Adrenal gland (tissue), 12 donors: ENCODE data around the gene CDC20B. TPM values are rescaled to one million over a fixed set of nuclear protein-coding genes. Genes with fewer than 3 reads are reported as not detected.

Source experiments
- DNase-seq, 7 donors: peaks; one replicate each; pipeline ENCODE4 v3.0.0-alpha.2; 2019 to 2020
- H3K27ac ChIP-seq, 5 donors: fragments of 200-600 bp; sonication (generic) in 4 of 5; 1 replicate in 3 of 5; 2 replicates in 2 of 5; pipeline versions ENCODE4 v1.5.1 to v1.8.0; 2016 to 2020; ENCODE audit warnings: mild to moderate bottlenecking in 1 of 5
- H3K27me3 ChIP-seq: fragments of 200-600 bp; 2 replicates; pipeline ENCODE4 v1.8.0; 2021
- H3K36me3 ChIP-seq, 2 donors: fragments of 200-600 bp; replicated peaks in 1 of 2; 1 replicate in 1 of 2; 2 replicates in 1 of 2; pipeline versions ENCODE4 v1.5.1 to v1.8.0; 2018 to 2022
- H3K4me1 ChIP-seq, 2 donors: fragments of 200-600 bp; replicated peaks in 1 of 2; 1 replicate in 1 of 2; 2 replicates in 1 of 2; pipeline versions ENCODE4 v1.5.1 to v1.8.0; 2018 to 2021
- H3K4me3 ChIP-seq, 4 donors: fragments of 200-600 bp; sonication (generic) in 3 of 4; one replicate each; pipeline ENCODE4 v1.5.1; 2016 to 2018
- H3K9me3 ChIP-seq, 3 donors: fragments of 200-600 bp; sonication (generic) in 1 of 3; replicated peaks in 1 of 3; 1 replicate in 2 of 3; 2 replicates in 1 of 3; pipeline versions ENCODE4 v1.5.1 to v1.8.0; 2016 to 2021
- CTCF ChIP-seq, 6 experiments: fragments of 450-650 bp in 4 of 6; fragments of 200-600 bp in 2 of 6; sonication (generic) in 1 of 6; IDR thresholded peaks; 1 replicate in 5 of 6; 2 replicates in 1 of 6; pipeline versions ENCODE4 v1.5.1 to v1.8.0; 2016 to 2021; ENCODE audit warnings: antibody characterized with exemption in 6 of 6, mild to moderate bottlenecking in 2 of 6, moderate library complexity in 1 of 6
- POLR2A ChIP-seq, 2 donors: fragments of 450-650 bp; IDR thresholded peaks; one replicate each; pipeline ENCODE4 v1.6.1; 2017; ENCODE audit warnings: antibody characterized with exemption in 2 of 2, mild to moderate bottlenecking in 2 of 2, moderate library complexity in 1 of 2
- WGBS, 4 donors: extraction: QIAGEN DNeasy Blood & Tissue Kit in 2 of 4; methylation state at CpG; one replicate each; pipeline versions ENCODE4 v1.1.5 to v1.1.7; 2013 to 2017; 5-methylcytosine and 5-hydroxymethylcytosine counted together
- intact Hi-C, 2 donors: fragments of 100-400 bp; cut with DNase I; formaldehyde crosslinking; loops; one replicate each; pipeline versions ENCODE4 v1.14.1 to v1.15.0; 2022 to 2023
- polyA plus RNA-seq, 3 donors: library from polyadenylated mRNA; stranded (reverse); fragments of 200-250 nt in 2 of 3; fragments of 350-450 nt in 1 of 3; fragmentation: Illumina TruSeq in 1 of 3; extraction: RNeasy Lipid Tissue Mini Kit (QIAGEN cat#74804) in 1 of 3; gene quantifications; one replicate each; pipeline ENCODE4 v1.2.3, GENCODE V29; 2013 to 2014
- total RNA-seq, 9 donors: library from RNA; depleted of rRNA in 4 of 9; stranded (reverse); fragments of >200 nt in 4 of 9; fragments of 120-200 nt in 1 of 9; fragmentation: NEBNext Ultra II Directional in 1 of 9; extraction: Animal tissue kit (Norgen Biotek cat#: 25700) in 1 of 9; gene quantifications; one replicate each; pipeline versions ENCODE4 v1.1.0 to v1.2.4, GENCODE V29; 2013 to 2023
- donor health status: healthy with polysubstance abuse.
- donor health status: Bipolar disorder and iron deficiency.
- donor health status: DM: yes; HTN: yes; CAD: no.
- donor health status: DM: no; HTN: no; CAD: no.
- donor health status: DM: no; HTN: no; CAD: no.
- donor health status: DM: yes; HTN: yes; CAD: no.

CDC20B gene
- total and polyA plus RNA-seq, 12 donors: 0.11 TPM; not detected in 11

GRCh38 chr5:55141945-55142690 is 30.9 kb downstream of the CDC20B start:
- WGBS, 4 donors: 84 to 90% (median 86%) methylated on average over 9 of the region's 9 CpGs
- no peaks in the 10 kb centered on the region for H3K9me3 ChIP-seq
- no peak for DNase-seq
- H3K4me1 ChIP-seq: peaks cover 0 to 4% of the 10 kb centered on the region in 2 donors
- TF ChIP-seq POLR2A (IDR thresholded peaks at IDR 0.05) (no peak), CTCF (IDR thresholded peaks at IDR 0.05) (no peak)
- H3K36me3 ChIP-seq: no peaks in the 10 kb centered on the region
- no peak overlapping the region for H3K27ac ChIP-seq
- no peaks in the 10 kb centered on the region for H3K27me3 ChIP-seq
- intact Hi-C loops: loop anchor here in 1 of 2 donors (10.0 kb wide), 1 partner anchor 197 kb away; no protein-coding TSS in a partner anchor
- no peak overlapping the region for H3K4me3 ChIP-seq

GRCh38 chr5:55140908-55141665 is 31.9 kb downstream of the CDC20B start:
- Histone ChIP-seq H3K27ac (no peak overlapping the region), H3K36me3 (no peaks in the 10 kb centered on the region), H3K4me3 (no peak overlapping the region), H3K27me3 (no peaks in the 10 kb centered on the region), H3K9me3 (no peaks in the 10 kb centered on the region), H3K4me1 (no peaks in the 10 kb centered on the region)
- intact Hi-C loops: loop anchor here in 1 of 2 donors (10.0 kb wide), 1 partner anchor 196 kb away; no protein-coding TSS in a partner anchor
- WGBS, 4 donors: 69 to 77% (median 73%) methylated on average over 9 of the region's 9 CpGs
- TF ChIP-seq POLR2A (IDR thresholded peaks at IDR 0.05) (no peak), CTCF (IDR thresholded peaks at IDR 0.05) (no peak)
- no peak for DNase-seq

GRCh38 chr5:55136521-55136920 is 36.5 kb downstream of the CDC20B start:
- WGBS, 4 donors: 58 to 65% (median 61%) methylated on average over 3 of the region's 3 CpGs
- intact Hi-C loops: no loop called here
- H3K27ac ChIP-seq: no peak overlapping the region
- no peaks in the 10 kb centered on the region for H3K27me3 ChIP-seq
- TF ChIP-seq POLR2A (IDR thresholded peaks at IDR 0.05) (no peak), CTCF (IDR thresholded peaks at IDR 0.05) (no peak)
- H3K9me3 ChIP-seq: no peaks in the 10 kb centered on the region
- no peaks in the 10 kb centered on the region for H3K4me1 ChIP-seq
- H3K4me3 ChIP-seq: no peak overlapping the region
- H3K36me3 ChIP-seq: no peaks in the 10 kb centered on the region
- DNase-seq: no peak

- intact Hi-C loops: no loop called here
- Histone ChIP-seq H3K27me3 (no peaks in the 10 kb centered on the region), H3K9me3 (peaks cover 0 to 4% (median 0%) of the 10 kb centered on the region in 3 donors), H3K27ac (no peak overlapping the region), H3K4me3 (no peak overlapping the region), H3K4me1 (no peaks in the 10 kb centered on the region), H3K36me3 (no peaks in the 10 kb centered on the region)
- no peak for DNase-seq
- 79 to 84% (median 82%) methylated on average over 5 of the region's 5 CpGs for WGBS, 4 donors
- TF ChIP-seq POLR2A (IDR thresholded peaks at IDR 0.05) (no peak), CTCF (IDR thresholded peaks at IDR 0.05) (no peak)
These were observed 38.8 kb downstream of the CDC20B start for GRCh38 chr5:55134053-55134722.
